Activated gamma-delta T cell treated with Interleukin-2 at 50 U/mL for 16 hours (primary cell): Measurements from ENCODE around the gene WNT6.
A peak's percentile ranks its signal among the peaks of the same experiment; 100 is the strongest.

Source experiments
- DNase-seq: peaks from one replicate; pipeline ENCODE4 v3.0.0-alpha.2; 2020

WNT6 gene

DNA sequence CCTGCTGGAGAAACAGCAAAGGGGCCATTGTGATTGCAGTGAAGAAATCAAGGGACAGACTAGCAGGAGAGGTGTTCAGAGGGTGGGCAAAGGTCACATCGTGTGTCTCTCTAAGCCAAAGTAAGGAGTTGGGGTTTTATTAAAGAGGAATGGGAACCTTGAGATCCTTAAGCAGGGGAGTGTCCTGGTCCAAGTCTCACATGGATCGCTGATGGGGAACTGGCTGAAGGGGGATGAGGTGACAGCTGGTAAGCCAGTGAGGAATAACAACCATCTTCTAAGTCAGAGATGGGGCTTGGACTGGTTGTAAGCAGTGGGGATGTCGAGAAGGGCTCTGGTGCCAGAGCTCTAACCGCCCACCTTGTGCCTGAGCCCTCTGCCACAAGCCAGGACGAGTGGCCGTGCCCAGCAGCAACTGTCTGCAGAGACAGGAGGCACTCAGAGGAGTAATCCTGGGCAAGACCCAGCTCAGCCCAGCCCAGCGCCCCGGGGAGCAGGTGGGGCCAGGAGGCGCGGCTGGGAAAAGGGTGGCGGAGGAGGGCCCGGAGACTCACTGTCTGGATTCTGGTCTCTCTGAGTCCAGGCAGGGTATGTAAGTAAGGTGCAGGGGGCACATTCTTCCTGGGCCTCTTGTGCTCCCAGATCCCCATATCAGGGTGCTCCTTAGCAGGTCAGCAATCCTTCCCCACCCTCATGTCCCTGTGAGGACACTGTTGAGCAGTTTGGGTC lies 34.7 kb downstream of the WNT6 start:
- no peak for DNase-seq

DNA sequence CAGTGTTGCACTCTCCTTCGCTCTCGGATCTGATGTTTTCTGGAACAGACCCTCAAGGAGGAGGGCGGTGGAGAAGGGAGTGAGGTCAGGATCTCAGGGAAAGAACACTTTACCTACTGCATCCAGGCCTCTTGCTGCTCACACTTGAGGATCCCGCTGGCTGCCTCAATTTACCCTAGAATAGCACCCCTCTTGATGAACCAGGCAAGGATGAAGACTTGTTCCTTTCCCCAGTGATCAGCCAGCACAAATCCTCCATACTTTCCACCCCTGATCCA lies 35.2 kb downstream of the WNT6 start:
- DNase-seq = no peak

DNA sequence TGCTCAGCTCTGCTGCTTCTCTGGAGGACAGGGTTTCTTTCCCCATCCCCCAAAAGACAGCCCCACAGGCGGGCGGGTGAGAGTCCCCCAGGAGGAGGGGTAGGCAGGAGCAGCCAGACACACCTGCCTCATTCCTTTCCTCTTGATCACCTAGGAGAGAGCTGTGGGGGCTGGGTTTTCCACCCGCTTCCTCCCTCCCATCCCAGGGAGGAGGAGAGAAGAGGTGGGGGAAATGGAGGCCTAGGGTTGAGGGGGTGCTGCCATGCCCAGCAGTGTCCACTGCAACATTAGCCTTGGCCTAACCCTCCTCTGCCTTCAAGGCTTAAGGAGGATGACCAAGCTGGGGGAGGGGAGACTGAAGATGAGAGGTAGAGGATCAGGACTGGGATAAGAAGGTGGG lies 35.7 kb downstream of the WNT6 start:
- DNase-seq = no peak

DNA sequence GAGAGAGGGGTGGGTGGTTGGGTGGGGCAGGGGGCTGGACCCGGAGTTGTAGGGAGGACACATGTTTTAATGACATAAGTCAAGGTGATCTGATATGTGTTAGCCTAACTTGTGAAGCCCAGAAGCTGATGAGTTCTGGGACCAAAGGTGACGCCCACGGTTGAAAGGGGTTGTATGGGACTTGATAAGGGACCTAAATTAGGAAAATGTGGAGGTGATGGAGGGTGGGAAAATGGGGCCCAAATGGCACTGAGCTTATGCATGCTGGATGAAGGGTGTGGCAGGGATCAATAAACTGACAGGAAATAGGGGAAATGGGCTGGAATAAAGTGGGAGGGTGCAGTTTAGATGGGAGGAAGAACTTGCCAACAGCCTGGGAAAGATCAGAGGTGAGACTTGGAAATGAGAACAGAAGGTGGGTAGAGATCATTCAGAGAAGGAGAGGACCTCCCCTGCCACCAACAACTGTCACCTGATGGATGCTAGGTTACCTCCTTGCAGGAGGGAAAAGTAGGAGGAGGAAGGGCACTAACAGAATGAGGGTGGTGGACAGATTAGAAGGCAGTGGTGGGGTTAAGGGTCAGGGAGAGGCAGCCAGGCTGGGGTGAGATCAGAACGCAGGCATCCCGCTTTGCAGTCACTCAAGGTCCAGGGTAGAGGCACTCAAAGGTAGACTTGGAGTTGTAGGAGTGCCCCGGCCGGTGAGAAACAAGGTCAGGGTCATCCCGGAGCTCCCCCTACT lies 36.3 kb downstream of the WNT6 start:
- DNase-seq = no peak

DNA sequence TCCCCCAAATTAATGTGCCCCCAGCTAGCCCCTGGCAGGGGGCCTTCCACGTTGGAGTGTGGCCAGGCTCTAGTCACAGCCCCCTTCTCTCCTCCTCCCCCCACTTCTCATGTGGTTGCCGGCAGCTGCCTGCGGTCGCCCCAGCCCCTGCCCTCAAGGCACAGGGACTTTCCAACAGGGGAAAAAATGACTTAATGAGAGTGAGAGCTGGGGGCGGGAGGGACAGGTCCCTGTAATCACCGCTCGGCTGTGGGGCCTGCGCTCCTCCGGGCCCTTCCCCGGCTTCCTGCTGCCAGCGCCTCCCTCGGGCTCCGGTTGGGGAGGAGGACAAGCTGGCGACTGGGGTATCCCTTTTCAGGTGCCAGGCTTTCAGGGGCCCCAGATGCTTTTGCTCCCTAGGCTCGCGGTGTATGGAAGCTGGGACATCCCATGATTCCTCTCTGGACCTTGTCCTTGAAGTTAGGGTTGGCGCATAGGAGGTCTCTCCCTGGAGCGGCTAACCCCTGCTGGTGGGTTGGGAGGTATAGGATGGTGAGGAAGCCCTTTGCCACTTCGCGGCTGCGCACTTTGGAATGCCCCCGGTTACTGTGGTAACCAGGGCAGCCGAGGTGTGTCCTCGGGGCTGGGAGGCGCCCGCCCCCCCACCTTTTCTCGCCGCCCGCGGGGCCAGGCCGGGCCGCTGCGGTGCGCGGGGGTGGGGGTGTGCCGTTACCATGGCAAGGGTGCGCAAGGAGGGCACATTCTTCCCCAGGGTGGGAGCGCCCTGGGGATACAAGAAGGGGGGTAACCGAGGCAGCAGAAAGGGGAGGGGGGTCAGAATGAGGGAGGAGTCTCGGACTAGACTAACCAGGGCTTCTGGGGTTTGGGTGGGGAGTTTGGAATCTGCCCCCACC lies 37.1 kb downstream of the WNT6 start:
- DNase-seq = peak; percentile 82

DNA sequence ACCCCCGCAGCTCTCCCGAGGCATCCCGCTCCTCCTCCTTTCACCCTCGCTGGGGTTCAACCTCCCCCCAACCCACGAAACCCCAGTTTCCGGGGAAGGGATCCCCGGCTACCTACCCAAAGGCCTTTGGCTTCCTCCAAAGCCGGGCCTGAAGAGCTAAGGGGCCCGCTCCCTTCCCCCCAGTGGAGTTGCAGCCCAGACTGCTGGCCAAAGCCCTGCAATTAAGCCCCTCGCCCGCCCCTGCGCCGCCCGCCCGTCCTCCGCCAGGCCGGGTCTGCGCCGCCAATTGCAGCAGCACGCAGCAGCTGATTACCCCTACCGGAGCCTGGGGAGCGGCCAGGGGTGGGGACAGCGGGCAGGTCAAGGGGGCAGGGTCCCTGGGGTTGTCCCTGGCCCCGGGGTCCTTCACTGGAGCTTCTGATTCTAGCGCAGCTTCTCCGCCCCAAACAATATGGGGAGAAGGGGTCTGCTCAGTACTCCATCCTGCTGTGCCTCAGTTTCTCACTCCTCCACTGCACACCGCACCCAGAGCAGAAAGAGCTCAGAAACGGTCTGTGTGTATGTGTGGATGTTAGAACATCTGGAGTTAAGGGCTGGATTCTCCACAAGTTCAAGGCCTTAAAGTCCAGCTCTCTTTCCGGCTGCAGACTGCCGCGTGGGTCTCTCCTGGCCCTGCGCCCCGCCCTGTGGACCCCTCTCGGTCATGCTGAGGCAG lies 37.9 kb downstream of the WNT6 start:
- peak; percentile 38 for DNase-seq

DNA sequence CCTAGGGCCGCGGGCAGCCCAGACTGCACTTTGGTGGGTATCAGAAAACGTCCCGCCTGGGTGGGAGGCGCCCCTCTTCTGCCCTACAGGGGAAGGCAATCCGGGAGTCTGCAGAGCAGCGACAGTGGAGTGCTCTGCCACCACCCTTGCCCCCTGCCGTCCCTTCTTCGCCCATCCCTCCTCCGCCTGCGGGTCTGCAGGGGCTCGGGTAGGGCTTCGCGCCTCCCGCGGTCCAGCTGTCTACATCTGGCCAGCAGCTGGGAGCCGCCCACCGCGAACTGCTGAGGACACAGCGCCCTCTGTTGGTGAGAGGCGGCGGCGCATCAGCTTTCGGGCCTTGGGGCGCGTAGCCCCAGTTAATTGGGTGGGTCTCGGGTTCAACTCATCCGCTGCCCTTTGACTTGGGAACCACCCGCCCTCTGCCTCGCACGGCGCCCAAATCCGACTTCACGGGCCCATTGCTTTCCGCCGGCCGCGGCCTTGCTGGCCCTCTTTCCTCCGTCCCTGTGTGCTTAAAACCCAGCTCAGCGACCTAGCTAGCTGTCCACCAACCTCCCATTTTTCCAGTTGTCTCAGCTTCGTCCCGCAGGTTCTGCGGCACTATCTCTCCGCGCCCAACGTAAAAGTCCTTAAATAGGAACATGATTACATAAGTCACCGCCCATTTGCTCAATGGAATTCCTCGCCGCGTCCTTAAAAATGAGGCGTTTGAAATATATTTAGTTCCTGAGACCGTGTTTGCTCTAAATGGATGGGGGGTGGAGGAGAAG lies 38.7 kb downstream of the WNT6 start:
- DNase-seq = peak; percentile 79

DNA sequence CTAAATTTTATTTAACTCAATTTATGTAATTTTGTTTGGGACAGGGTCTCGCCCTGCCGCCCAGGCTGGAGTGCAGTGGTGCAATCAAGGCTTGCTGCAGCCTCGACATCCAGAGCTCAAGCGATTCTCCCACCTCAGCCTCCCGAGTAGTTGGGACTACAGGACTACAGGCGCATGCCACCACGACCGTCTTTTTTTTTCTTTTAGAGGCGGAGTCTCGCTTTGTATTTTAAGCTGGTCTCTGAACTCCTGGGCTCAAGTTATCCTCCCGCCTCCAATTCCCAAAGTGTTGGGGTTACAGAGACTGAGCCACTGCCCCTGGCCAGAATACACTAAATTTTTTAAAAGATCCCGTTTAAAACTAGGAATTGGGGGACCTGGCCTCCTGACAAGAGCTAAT lies 39.5 kb downstream of the WNT6 start:
- DNase-seq = no peak

DNA sequence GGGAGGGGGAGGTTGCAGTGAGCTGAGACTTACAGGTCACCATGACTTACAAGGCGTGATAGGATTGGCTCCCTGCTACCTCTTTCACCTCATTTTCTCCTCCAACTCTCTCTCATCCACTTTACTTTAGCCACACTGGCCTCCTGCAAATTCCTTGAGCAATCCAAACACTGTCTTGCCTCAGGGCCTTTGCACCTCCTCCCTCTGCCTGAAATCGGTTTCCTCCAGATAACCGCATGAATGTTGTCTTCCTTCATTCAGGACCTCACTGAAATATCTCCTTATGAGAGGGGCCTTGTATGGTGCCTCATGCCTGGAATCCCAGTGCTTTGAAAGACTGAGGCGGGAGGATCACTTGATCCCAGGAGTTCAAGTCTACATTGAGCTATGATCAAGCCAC lies 42.8 kb downstream of the WNT6 start:
- no peak for DNase-seq

DNA sequence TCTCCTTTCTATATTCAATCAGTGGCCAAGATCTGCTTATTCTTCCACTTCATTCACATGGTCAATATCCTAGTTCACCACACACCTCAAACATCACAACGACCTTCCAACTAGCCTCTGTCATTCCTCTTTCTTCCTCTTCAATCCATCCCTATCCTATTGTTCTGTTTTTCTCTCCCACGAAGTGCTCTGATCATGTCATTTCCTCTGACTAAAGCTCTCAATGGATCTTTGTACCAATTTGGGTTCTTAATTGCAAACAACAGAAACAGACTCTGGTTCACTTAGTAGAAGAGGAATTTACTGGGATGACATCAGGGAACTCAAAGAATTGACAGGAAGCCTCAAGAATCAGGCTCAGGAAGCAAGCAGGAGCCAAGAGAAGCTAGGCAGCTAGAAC lies 44.6 kb downstream of the WNT6 start:
- no peak for DNase-seq

DNA sequence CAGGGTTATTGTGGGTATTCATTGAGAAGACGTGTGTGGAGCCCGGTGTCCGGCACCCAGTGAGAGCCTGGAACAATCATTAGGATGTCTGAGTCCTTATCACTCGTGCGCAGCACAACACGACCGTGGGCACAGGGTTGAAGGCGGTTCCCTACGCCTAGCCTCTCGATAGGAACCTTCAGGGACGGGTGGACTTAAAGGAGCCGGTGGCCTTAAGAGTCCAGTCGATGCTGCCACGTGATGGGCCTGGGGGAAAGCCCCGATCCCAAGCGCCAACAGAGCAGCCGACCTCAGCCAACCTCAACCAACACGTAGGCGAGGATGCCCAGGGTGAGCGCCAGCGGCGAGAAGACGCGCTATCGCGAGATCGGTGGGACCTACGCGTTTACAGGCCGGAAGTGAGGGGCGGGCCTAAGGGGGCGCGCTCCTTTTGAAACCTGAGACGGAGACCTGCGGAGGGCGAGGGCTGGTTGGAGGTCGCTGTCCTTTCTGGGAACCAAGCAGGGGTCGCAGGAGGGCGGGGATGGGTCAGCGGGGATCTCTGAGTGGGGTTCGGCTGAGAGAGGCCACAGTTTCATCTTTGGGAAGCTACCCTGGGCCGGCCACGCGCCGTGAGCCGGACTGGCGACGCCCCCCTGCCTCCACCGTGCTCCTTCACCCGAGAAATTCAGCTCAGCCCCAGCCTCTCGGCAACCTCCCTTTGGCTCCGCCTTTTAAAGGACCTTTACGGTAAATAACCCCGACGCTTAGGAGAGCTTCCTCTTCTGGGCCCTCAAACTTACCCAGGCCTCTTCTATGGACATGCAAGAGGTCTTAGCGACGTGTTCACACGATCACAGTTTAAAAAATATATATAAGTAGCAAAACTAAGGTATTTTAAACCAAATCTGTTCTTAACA lies 49.4 kb downstream of the WNT6 start:
- DNase-seq = peak; percentile 85

DNA sequence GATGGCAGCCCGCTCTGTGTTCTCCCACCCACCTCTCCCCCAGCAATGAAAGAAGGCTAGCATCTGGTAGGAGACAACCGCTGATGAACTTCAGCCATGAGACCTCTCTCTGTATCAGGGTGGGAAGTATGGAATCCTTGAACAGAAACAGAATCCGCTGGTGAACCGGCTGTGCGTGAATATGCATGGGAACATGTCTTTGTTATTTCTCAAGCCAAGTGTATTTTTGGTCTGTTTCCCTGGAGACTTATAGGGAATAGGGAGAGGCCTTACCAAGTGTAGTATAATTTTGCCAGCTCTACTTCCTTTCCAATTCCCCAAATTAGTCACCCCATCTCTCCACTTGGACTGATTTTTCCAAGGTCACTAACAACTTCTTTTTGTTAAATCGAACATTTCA lies 51.1 kb downstream of the WNT6 start:
- DNase-seq = no peak

DNA sequence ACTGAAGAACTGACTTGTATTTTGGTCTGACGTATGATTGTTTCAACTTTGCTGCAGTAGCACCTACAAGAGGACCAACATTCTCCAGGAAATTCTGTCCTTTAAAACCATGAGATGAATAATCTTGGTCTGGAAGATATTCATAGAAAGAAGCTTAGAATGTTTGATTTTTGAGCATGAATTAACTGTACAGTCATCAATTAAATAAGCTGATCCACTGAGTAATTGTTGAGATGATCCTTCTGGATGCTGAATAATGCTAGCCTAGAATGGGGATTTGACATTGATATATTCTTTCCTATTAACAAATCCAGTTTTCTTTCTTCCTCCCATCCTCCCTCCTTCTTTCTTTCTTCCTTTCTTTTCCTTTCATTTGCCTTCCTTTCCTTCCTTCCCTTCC lies 60.9 kb downstream of the WNT6 start:
- DNase-seq = no peak
